CD1c-positive myeloid dendritic cell (primary cell): ENCODE data around the gene SEMA6A.
"Not testable (repeated sequence)": the region's sequence is repeated elsewhere in the genome, so short reads cannot be mapped to it uniquely, and the experiment has no call there.

Experiments
- DNase-seq: peaks from one replicate; pipeline ENCODE4 v3.0.0-alpha.2; 2016; ENCODE audit errors: extremely low spot score

The SEMA6A gene

DNA sequence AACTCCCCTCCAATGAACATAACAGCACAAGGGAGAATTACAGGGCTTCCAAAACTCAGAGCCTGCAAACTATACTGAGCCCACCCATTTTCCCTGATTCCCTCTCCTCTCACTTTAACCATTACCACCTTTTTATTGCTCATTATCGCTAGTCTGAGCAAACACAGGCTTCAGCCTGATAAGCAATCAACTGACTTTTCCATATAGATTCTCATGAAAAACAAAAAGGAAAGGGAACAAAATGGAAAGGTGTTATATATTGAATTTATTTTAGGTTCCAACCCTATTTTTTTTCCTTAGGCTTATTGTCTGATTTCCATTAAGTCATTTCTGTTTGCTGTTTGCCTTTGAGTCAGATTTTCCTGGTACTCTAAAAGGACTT is 27.9 kb downstream of the SEMA6A start:
- DNase-seq: no peak

DNA sequence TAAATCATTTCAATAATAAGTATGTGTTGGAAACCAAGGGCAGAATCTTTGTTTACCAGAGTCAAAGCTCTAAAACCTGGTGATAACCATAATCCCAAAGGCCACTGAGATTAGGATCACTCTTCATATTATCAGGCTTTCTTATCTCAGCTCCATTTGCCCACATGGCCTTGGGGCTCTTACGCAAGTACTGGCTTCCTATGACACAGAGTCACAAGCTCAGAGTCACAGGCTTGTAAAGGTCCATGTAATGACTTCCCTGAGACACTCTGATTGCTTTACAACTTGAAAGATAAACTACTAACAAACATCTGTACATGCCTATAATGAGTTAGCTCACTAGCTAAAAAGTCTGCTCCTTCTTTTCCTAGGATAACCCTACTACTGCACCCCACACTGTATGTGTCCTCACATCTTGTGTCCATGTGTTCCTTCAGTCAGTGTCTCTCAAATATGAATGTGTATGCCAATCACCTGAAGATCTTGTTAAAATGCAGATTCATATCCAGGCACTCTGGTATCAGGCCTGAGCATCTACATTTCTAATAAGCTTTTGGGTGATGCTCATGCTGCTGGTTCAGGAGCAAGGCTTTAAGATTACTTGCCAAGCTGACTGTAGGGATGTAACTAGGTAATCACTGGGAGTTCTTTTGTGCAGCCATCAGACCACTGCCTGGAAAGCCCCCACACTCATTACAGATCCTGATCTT is 28.4 kb downstream of the SEMA6A start:
- no peak for DNase-seq

DNA sequence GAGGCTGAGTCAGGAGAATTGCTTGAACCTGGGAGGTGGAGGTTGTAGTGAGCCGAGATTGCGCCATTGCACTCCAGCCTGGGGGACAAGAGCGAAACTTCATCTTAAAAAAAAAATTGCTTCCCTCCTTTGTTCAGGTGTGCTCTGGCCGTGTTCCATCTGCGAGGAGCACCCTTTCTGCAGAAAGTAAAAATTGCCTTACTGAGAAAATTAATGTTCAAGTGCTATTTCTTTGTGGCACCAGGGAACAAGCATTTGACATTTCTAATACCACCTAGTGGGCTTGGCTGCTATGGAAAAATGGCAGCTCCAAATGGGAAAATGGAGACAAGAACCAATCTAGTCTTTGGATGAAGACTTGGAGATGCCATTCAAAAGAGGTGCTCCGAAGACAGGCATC is 29.2 kb downstream of the SEMA6A start:
- not testable (repeated sequence) for DNase-seq

DNA sequence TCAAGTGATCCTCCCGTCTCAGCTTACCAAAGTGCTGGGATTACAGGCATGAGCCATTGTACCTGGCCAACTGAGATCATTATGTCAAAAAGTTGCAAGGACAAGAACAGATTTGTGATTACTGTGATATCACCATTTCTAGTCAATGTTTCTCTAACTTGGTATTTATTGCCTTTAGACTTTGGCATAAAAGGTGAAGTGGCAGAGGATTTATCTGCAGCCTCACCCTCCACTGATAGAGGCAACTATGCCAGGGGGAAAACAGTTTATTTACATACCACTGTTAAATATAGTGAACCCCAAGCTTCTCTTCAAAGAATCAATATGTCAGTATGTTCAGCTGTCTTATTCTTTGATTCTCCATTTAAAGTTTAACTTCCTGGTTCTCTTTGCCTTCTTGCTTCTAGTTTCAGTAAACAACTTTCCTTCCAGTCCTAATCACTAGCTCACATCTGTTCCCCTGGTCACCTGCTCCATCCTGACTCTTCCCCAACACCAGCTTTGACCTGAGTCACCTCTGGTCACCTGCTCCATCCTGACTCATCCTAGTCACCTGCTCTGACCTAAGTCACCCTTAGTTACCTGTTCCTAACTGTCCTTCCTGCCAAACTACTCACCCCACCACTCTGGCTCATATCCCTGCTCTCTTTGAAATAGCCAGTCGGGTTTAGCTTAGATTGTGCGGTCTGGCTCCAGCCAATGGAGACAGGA is 29.9 kb downstream of the SEMA6A start:
- DNase-seq: no peak

- DNase-seq: no peak
Observed at GRCh38 chr5:116543501-116543900, 31.1 kb downstream of the SEMA6A start.

DNA sequence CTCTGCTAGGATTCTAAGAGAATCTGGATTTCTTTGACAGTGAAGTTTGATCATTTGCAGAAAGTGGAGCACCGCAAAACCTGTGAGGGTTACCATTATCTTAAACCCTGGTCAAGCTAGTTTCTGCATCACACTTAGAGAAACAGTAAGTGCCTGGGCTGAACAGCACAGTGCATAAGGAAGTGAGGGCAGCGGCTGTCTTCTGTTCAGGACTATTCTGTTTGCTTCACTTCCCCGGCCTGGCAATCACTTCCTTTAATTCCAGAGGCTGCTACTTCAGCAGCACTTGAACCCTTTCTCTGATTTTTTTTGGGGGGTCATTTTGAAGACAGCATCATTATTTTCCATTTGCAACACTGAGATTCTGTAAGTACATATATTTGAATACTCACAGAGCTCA is 32.0 kb downstream of the SEMA6A start:
- no peak for DNase-seq

GRCh38 chr5:116539222-116539621 is 35.4 kb downstream of the SEMA6A start:
- DNase-seq: no peak

DNA sequence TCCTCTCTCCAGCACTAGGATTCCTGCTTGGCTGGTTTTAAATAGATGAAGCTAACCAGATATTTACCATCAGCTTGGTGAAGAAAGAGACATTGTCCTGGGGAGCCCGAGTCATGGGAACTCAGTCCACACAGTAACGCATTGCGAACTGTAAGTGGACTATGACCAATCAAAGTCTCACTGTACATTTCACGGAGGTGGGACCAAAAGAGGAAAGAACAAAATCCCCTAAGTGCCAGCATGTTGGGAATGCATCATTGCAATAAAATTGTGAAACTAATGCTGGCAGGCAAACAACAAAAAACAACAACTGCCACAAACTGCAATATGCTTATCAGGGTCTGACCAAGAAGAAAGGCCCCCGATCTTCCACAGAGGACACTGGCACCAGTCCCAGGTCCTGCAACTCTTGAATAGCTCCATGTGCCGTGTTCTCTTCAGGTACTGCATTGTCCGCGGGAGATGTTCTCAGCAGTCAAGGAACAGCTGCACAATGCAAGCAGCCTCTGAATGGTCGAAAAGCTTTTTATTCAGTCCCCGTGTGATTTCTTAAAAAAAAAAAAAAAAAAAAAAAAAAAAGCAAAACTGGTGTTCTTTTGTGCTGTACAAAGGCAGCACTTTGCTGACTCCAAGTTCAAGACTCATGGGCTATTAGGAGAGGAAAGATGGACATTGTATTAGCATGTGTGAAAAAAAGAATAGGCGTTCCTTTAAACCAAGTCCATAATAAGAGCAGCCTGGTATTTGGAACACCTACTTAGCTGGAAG is 38.1 kb downstream of the SEMA6A start:
- DNase-seq: no peak

GRCh38 chr5:116534964-116535651 is 39.5 kb downstream of the SEMA6A start:
- no peak for DNase-seq

DNA sequence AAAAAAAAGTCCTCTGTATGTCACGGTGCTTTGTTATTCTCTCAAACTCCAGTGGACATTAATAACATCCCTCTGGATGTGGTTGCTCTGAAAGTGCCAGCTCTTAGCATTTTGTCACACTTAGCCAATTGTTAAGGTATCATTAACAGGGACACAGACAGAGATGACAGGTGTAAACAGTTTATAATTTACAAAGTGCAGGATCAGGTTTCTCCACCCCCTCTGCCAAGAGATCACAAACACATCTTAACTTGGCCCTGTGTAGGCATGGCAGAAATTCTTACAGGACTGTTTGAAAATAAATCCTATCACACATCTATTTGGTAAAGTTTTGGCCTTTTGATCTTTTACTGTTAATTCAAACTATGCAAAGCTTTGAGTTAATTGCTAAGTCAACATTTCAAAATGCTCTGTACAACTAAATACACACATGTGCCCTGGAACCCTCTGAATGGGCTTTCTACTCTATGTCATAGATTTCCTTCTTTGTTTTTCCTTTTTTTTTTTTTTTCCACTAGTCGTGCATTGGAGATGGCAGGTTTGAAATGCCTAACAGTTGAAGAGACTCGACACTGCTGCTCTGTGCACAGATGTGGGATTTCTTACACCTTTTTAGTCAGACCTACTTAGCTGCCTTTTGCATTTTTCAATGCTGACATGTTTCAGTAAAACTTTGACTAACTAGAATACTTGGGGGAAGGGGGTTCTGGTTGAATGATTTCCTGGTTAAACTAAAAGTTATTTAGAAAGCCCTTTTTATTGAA is 41.7 kb downstream of the SEMA6A start:
- DNase-seq: no peak

DNA sequence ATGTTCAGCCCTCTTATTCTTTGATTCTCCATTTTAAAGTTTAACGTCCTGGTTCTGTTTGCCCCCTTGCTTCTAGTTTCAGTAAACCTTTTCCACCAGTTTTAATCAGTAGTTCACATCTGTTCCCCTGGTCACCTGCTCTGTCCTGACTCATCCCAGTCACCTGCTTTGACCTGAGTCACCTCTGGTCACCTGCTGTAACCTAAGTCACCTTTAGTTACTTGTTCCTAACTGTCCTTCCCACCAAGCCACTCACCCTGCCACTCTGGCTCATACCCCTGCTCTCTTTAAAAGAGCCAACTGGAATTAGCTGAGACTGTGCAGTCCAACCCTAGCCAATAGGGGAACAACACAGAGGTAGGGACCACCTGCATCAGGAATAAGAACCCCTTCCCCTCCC is 43.0 kb downstream of the SEMA6A start:
- DNase-seq: no peak

DNA sequence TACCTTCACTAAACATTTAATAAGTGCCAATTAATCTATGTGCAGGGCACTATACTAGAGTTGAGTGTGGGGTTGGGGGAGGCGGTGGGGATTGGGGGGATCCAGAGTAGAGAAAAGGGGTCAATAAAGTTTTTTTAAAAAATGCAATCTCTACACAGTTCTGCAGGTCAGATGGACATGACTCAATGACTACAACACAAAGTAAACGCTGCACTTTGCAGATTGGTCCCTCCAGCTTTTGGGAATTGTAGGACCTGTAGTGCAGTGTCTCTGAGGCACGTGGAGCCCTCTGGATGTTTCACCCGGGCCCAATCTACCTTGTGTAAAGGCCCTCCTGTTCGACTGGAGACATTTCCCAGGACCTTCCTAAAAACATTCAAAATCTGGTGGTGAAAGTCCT is 43.5 kb downstream of the SEMA6A start:
- DNase-seq: no peak

GRCh38 chr5:116530276-116530675 is 44.3 kb downstream of the SEMA6A start:
- DNase-seq: no peak

- no peak for DNase-seq
Observed at GRCh38 chr5:116529615-116530014, 45.0 kb downstream of the SEMA6A start.

GRCh38 chr5:116528519-116529234 is 45.9 kb downstream of the SEMA6A start:
- DNase-seq: no peak

GRCh38 chr5:116527582-116527981 is 47.0 kb downstream of the SEMA6A start:
- no peak for DNase-seq

DNA sequence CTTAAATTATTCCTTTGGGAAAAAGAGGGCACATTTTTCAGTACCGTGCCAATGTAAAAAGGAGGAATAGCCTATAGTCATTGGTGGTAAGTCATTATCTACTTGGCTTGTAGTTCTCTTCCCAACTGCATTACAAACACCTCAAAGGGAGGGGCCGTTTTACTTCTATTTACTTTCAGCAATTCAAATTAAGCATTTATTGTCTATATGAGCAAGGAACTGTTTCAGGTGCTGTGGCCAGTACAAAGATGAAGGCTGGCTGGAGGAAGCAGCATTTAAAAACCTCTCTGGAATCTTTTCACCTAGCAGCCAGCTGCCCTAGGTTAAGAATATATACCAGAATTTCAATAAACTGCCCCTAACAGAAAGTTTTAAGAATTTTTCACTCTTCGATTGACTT is 48.9 kb downstream of the SEMA6A start:
- DNase-seq: no peak

DNA sequence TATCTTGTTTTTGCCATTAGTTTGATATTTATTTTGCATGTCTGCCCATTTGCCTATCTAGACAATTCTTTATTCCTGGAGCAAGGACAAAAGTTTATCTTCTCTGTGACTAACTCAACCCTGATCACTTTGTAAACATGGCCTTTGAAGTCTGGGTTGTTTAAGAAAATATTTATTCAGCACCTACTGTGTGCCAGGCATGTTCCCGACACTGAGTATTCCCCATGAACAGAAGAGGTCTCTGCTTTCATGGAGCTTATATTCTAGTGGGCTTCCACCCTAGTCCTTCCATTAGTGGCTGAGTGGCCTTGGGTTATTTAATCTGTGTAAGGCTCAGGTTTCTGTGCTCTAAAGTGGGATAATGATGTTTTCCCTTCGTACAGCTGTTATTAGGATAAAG is 49.7 kb downstream of the SEMA6A start:
- no peak for DNase-seq

DNA sequence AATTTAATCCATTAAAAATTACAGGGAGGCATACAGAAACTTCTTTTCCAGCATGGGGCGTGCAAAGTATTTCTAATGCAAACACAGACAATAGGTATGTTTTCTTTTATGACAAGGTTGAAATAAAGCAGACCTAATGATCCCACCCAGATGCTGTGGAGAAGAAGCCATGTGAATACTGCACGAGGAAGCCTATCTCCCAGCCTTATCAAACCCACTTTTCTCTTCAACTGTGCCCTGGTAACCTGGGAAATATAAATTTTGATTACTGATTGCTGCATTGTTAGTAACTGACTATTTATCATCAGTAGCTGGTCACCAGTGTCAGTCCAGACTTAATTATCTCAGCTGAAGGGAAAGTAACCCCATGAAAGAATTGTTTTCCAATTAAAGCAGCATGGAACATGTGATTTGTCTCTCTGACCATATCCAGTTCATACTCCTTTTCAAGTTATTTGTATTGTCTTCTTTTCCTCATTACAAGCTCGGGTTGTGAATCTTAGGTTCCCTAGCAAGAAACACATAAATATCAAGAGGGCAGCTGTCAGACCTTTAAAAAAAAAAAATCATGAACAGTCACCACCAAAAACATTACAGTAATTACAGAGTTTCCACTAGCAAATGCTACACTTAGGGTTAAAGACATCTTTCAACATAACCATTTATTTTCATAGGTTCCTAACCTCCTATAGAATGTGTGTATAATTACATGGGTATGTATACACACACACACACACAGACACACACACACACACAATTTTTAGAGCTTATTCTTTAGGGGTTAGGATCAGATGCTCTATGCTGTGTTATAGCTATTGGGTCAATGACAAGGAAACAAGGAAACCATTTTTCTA is 50.3 kb downstream of the SEMA6A start:
- no peak for DNase-seq

GRCh38 chr5:116523182-116523581 is 51.4 kb downstream of the SEMA6A start:
- not testable (repeated sequence) for DNase-seq
